Loucy (cell line): ENCODE data around the gene H2BK1.

Source experiments
- H2AFZ ChIP-seq: fragments of 200-600 bp; sonication (generic); 2 replicates; pipeline ENCODE4 v1.6.0; 2016; ENCODE audit warnings: antibody characterized with exemption, mild to moderate bottlenecking, low read length, moderate library complexity
- H3F3A ChIP-seq: fragments of 200-600 bp; 2 replicates; pipeline ENCODE4 v1.6.0; 2016; ENCODE audit warnings: antibody characterized with exemption, low read depth, mild to moderate bottlenecking
- H3K27me3 ChIP-seq: fragments of 200-600 bp; sonication (generic); 2 replicates; pipeline ENCODE4 v1.6.1; 2014; ENCODE audit warnings: low read length, mild to moderate bottlenecking; ENCODE audit not compliant: insufficient read depth, poor library complexity, severe bottlenecking
- H3K36me3 ChIP-seq: fragments of 200-600 bp; sonication (generic); 2 replicates; pipeline ENCODE4 v1.6.1; 2016; ENCODE audit warnings: low read length; ENCODE audit not compliant: insufficient read depth
- H3K4me1 ChIP-seq: fragments of 200-600 bp; sonication (generic); 2 replicates; pipeline ENCODE4 v1.5.1; 2014; ENCODE audit warnings: low read length, mild to moderate bottlenecking; ENCODE audit not compliant: insufficient read depth, poor library complexity, severe bottlenecking
- H3K4me2 ChIP-seq: fragments of 200-600 bp; sonication (generic); 2 replicates; pipeline ENCODE4 v1.6.0; 2014; ENCODE audit warnings: antibody characterized with exemption, low read length, low read depth, mild to moderate bottlenecking; ENCODE audit not compliant: poor library complexity, severe bottlenecking
- H3K4me3 ChIP-seq: fragments of 200-600 bp; sonication (generic); 2 replicates; pipeline ENCODE4 v1.5.1; 2014; ENCODE audit warnings: low read length, mild to moderate bottlenecking, mixed read lengths; ENCODE audit not compliant: poor library complexity, severe bottlenecking
- H3K79me2 ChIP-seq: fragments of 200-600 bp; sonication (generic); 2 replicates; pipeline ENCODE4 v1.6.1; 2014; ENCODE audit warnings: low read length; ENCODE audit not compliant: insufficient read depth
- H3K9ac ChIP-seq: fragments of 200-600 bp; sonication (generic); 2 replicates; pipeline ENCODE4 v1.6.0; 2014; ENCODE audit warnings: mild to moderate bottlenecking, low read depth, low read length, moderate library complexity; ENCODE audit not compliant: poor library complexity, severe bottlenecking
- H3K9me2 ChIP-seq: fragments of 200-600 bp; sonication (generic); replicated peaks from 2 replicates; pipeline ENCODE4 v1.6.1; 2016; ENCODE audit warnings: low read depth, low read length, mixed read lengths
- H3K9me3 ChIP-seq: fragments of 200-600 bp; sonication (generic); 2 replicates; pipeline ENCODE4 v1.6.1; 2014; ENCODE audit warnings: mild to moderate bottlenecking, antibody characterized with exemption, low read length, low read depth; ENCODE audit not compliant: insufficient read depth
- H4K20me1 ChIP-seq: fragments of 200-600 bp; sonication (generic); 2 replicates; pipeline ENCODE4 v1.6.0; 2014; ENCODE audit warnings: antibody characterized with exemption, low read length, mild to moderate bottlenecking; ENCODE audit not compliant: insufficient read depth, poor library complexity, severe bottlenecking
- EZH2phosphoT487 ChIP-seq: fragments of 200-600 bp; IDR thresholded peaks from 2 replicates; pipeline ENCODE4 v1.6.1; 2018; ENCODE audit warnings: antibody characterized with exemption, mild to moderate bottlenecking, moderate library complexity, borderline replicate concordance
- TF ChIP-seq, protein P1 (sequence below): fragments of 200-600 bp; sonication (generic); conservative IDR thresholded peaks from 2 replicates; pipeline ENCODE4 v1.5.1; 2014; ENCODE audit warnings: mild to moderate bottlenecking, antibody characterized with exemption, low read length

H2BK1 gene

DNA sequence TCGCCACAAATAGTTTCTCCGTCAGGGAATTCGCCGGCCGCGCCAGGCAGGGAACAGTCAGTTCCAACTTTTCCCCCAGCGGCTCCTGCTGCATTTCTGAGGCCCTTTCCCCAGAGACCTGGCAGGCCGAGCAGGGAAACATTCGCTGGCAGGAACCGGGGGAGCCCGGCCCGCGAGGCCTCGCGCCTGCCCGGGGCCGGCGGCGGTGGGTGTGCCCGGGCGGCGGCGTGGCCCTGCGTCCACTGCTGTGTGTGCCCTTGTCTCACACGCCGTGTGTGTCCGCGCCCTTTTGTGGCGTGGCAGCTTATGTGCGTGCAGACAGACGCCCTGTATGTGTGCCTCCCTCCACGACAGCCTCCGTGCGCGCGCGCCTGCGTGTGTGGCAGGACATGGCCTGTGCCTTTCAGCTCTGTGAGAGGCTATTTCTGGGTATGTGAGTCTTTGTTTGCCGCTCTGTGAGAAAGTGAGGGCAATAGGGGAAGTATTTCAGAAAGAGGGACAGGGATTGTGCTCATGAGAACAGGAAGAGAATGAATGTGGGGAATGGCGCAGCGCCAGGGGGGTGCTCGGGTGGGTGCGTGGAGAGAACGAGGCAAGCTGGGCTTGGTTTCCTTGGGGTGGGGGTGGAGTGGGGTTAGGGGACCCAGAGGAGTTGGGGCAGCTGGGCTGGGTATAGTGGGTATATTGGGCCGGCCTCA, 38.9 kb upstream of the H2BK1 start:
- H3K4me1 ChIP-seq, result peaks cover 20% of the 10 kb centered on the region
- H4K20me1 ChIP-seq, result no peaks in the 10 kb centered on the region
- H3K27me3 ChIP-seq, result no peaks in the 10 kb centered on the region
- no peaks in the 10 kb centered on the region for H3K9me3 ChIP-seq
- no peak for TF ChIP-seq EZH2phosphoT487
- TF ChIP-seq, protein P1, sequence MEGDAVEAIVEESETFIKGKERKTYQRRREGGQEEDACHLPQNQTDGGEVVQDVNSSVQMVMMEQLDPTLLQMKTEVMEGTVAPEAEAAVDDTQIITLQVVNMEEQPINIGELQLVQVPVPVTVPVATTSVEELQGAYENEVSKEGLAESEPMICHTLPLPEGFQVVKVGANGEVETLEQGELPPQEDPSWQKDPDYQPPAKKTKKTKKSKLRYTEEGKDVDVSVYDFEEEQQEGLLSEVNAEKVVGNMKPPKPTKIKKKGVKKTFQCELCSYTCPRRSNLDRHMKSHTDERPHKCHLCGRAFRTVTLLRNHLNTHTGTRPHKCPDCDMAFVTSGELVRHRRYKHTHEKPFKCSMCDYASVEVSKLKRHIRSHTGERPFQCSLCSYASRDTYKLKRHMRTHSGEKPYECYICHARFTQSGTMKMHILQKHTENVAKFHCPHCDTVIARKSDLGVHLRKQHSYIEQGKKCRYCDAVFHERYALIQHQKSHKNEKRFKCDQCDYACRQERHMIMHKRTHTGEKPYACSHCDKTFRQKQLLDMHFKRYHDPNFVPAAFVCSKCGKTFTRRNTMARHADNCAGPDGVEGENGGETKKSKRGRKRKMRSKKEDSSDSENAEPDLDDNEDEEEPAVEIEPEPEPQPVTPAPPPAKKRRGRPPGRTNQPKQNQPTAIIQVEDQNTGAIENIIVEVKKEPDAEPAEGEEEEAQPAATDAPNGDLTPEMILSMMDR, result no peak
- no peaks in the 10 kb centered on the region for H3K36me3 ChIP-seq
- no peaks in the 10 kb centered on the region for H3K9me2 ChIP-seq
- H3F3A ChIP-seq, result no peaks in the 10 kb centered on the region
- no peak overlapping the region for H3K9ac ChIP-seq
- H3K79me2 ChIP-seq, result no peaks in the 10 kb centered on the region
- H3K4me3 ChIP-seq, result no peak overlapping the region
- H2AFZ ChIP-seq, result no peak overlapping the region
- H3K4me2 ChIP-seq, result no peak overlapping the region

DNA sequence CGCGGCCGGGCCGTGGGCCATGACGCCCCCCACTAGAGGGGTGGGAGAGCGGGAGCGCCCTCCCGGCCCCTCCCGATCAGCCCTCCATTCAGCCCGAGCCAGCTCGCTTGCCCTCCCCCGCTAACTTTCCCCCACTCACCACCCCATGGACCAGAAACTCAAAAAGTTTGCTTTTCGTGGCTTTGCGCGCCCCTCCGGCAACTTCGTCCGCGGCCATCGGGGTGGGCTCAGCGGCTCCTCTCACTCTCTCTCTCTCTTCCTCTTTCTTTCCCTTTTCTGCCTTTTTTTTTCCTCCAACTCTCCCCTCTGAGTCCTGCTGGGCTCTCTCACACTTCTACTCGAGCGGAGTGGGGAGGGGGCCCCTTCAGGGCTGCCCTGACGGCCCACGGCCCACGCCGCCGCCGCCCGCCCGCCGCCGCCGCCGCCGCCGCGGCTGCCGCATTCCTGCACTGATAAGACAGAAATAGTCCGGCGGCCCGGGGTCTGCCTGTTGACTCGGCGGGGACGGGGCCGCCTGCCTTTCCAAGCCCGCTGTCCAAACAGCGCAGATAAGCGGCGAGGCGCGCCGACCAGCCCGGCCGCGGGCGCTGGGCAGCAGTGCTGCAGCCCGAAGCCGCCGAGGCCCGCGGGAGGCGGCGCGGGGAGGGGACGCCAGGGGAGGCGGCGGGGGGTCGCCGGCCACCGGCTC, 38.2 kb upstream of the H2BK1 start, which contains the start of gene SMARCD3:
TSS of gene SMARCD3 (minus strand) at position 349 of the 688 bp plus-strand sequence. CDS start at position 217, 132 bp downstream.
- Histone ChIP-seq H3F3A (no peaks in the 10 kb centered on the region), H3K4me2 (peak within 1 kb of the TSS; percentile 89), H3K4me3 (peak within 1 kb of the TSS; percentile 74), H3K9me2 (no peaks in the 10 kb centered on the region), H3K36me3 (no peaks in the 10 kb centered on the region), H2AFZ (peak within 1 kb of the TSS; percentile 89), H3K9ac (peak within 1 kb of the TSS; percentile 60), H3K79me2 (no peaks in the 10 kb centered on the region), H3K9me3 (no peaks in the 10 kb centered on the region), H3K27me3 (no peaks in the 10 kb centered on the region), H3K4me1 (peaks cover 20% of the 10 kb centered on the region), H4K20me1 (no peaks in the 10 kb centered on the region)
- no peak for TF ChIP-seq EZH2phosphoT487
- TF ChIP-seq, protein P1, result no peak

DNA sequence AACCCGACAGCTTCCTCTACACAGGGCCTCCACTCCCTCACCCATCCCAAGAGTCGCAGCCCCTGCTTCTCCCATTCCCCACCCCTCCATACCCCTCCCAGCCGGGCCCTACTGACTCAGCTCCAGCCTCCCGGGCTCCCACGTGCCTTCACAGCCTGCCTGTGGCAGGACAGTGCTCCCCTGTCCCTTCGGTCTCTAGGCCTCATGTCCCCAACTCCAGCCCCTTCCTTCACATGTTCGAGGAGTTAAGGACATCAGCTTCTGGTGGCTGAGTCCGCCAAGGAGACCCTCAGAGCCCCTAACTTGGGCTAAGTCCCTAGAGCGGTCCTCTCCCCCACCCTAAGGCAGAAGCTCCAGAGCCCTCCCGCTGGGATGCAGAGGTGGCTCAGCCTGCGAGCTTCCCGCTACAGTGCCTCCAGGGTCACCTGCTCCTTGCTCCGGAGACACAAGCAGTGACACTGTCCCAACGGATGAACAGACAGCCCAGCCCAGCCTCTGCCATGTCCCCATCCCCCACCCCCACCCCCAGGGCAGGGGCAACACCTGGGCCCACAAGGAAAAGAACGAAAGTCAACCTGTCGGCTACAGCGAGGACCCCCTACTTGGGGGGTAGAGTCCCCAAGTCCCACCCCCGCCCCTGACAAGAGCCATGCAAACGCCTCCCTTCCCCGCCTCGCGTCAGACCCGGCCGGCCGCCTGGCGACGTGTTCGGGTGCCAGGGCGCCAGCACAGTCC, 37.5 kb upstream of the H2BK1 start:
- Histone ChIP-seq H3F3A (no peaks in the 10 kb centered on the region), H3K79me2 (no peaks in the 10 kb centered on the region), H3K9me3 (no peaks in the 10 kb centered on the region), H3K4me1 (peaks cover 23% of the 10 kb centered on the region), H3K27me3 (no peaks in the 10 kb centered on the region), H4K20me1 (no peaks in the 10 kb centered on the region), H3K9me2 (no peaks in the 10 kb centered on the region), H3K4me2 (peak overlapping the region; percentile 89), H3K9ac (peak overlapping the region; percentile 60), H3K4me3 (peak overlapping the region; percentile 74), H3K36me3 (no peaks in the 10 kb centered on the region), H2AFZ (peak overlapping the region; percentile 89)
- no peak for TF ChIP-seq EZH2phosphoT487
- TF ChIP-seq, protein P1, result no peak
